ENCODE measurements around the gene TCAP.
A peak's percentile ranks its signal among the peaks of the same experiment; 100 is the strongest.

The TCAP gene

DNA sequence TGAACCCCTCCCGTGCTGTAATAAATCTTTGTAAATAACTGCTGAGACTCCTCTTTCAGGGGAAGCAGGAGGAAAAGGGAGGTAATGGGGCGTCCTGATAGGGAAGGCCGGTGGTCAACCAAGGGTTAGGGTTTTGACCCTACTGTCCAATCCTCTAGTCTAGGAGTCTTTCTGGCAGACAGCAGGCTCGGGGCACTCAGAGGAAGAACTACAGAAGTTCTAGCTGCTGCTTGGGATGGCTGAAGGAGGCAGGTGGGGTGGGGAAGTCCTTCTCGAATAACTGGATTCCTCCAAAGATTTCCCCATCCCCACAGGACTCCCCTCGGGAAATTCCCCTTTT, 28.6 kb upstream of the TCAP start:
- H3K4me3 Mint-ChIP-seq = peak overlapping the region; percentile 94
- peaks cover 5% of the 10 kb centered on the region for H3K36me3 Mint-ChIP-seq (ENCODE audit: low read depth)
- H3K27me3 Mint-ChIP-seq (ENCODE audit: low read depth) = peaks cover 5% of the 10 kb centered on the region
- no peaks in the 10 kb centered on the region for H3K9me3 Mint-ChIP-seq
- peak overlapping the region; percentile 41 for H3K27ac Mint-ChIP-seq
- H3K4me1 Mint-ChIP-seq (ENCODE audit: low read depth) = peaks cover 41% of the 10 kb centered on the region
- DNase-seq (ENCODE audit: low spot score) = no peak

DNA sequence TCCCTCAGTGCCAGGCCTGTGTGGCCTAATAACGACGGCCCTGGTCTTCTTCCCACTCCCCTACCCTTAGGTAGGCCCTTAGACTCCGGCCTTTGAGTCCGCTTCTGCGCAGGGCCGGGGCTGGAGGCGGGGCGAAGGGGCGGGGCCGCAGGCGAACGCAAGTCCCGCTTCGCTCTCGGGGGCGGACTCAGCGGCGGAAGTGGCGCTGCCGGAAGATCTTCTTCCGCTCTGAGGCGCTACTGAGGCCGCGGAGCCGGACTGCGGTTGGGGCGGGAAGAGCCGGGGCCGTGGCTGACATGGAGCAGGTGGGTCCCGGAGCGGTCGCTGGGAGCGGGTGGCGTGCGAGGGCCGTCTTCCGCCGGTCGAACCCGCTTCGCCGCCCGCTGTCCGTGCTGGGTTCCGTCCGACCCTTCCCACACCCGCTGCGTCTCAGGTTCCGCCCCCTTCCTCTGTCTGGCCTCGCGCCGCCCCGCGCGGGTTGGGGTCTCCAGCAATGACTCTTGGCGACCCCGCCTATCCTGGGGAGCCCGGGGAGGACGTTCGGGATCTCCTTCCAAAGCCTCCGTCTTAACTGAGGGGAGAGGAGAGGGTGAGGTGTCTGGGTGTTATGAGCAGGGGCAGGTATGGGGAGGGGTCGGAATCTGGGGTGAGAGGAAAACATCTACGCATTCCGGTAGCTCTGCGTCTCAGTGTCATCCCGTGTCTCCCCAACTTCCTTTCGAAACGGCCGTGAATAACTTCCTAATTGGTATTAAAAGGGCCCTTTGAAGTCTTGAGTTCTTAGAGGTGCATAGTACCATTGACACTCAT, 28.0 kb upstream of the TCAP start, which contains the start of gene STARD3:
STARD3 (plus strand) TSS at position 218 of the 810 bp plus-strand sequence. CDS start 16,388 bp downstream, outside the sequence.
- H3K27ac Mint-ChIP-seq = peak within 1 kb of the TSS; percentile 81
- peak; percentile 88 for DNase-seq (ENCODE audit: low spot score)
- no peaks in the 10 kb centered on the region for H3K27me3 Mint-ChIP-seq (ENCODE audit: low read depth)
- H3K9me3 Mint-ChIP-seq = no peaks in the 10 kb centered on the region
- peak within 1 kb of the TSS; percentile 94 for H3K4me3 Mint-ChIP-seq
- peaks cover 5% of the 10 kb centered on the region for H3K36me3 Mint-ChIP-seq (ENCODE audit: low read depth)
- peaks cover 37% of the 10 kb centered on the region for H3K4me1 Mint-ChIP-seq (ENCODE audit: low read depth)

DNA sequence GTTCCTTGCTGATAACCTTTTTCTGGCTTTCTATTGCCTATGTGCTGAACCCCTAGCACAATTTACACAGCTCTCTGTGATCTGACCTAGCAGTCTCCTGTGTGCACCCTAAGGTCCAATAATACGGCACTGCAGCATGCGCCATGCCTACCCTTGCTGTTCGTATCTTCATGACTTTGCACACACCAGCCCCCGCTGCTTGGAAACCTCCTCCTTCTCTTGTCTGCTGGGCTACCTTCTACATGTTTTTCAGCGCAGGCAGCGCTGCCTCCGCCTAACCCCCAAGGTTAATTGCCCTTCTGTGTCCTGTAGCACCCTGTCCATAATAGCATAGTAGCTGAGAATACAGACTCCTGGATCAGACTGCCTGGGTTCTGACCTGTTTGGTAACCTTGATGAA, 26.8 kb upstream of the TCAP start:
- H3K9me3 Mint-ChIP-seq = no peaks in the 10 kb centered on the region
- no peak for DNase-seq (ENCODE audit: low spot score)
- no peaks in the 10 kb centered on the region for H3K27me3 Mint-ChIP-seq (ENCODE audit: low read depth)
- H3K36me3 Mint-ChIP-seq (ENCODE audit: low read depth) = peaks cover 5% of the 10 kb centered on the region
- H3K4me1 Mint-ChIP-seq (ENCODE audit: low read depth) = peaks cover 46% of the 10 kb centered on the region
- peak overlapping the region; percentile 81 for H3K27ac Mint-ChIP-seq
- H3K4me3 Mint-ChIP-seq = peak overlapping the region; percentile 94

DNA sequence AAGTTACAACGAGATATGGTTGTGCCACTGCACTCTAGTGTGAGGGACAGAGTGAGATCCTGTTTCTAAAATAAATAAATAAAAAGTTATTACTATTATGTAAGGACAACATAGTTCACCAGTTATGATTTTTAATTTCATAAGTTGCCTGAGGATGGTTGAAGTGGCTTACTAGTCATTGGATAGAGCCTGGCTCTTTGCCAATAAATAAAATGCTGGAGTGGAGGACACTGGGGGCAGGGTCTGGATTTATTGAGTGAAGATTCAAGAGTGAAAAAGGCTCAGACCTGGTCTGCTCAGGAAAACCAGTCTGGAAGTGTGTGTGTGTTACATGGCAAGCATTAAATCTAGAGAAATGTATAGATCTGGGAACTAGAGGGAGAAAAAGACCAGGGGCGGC, 26.1 kb upstream of the TCAP start:
- H3K9me3 Mint-ChIP-seq = no peaks in the 10 kb centered on the region
- no peaks in the 10 kb centered on the region for H3K27me3 Mint-ChIP-seq (ENCODE audit: low read depth)
- H3K27ac Mint-ChIP-seq = no peak overlapping the region
- peaks cover 49% of the 10 kb centered on the region for H3K4me1 Mint-ChIP-seq (ENCODE audit: low read depth)
- peaks cover 5% of the 10 kb centered on the region for H3K36me3 Mint-ChIP-seq (ENCODE audit: low read depth)
- H3K4me3 Mint-ChIP-seq = no peak overlapping the region
- no peak for DNase-seq (ENCODE audit: low spot score)

DNA sequence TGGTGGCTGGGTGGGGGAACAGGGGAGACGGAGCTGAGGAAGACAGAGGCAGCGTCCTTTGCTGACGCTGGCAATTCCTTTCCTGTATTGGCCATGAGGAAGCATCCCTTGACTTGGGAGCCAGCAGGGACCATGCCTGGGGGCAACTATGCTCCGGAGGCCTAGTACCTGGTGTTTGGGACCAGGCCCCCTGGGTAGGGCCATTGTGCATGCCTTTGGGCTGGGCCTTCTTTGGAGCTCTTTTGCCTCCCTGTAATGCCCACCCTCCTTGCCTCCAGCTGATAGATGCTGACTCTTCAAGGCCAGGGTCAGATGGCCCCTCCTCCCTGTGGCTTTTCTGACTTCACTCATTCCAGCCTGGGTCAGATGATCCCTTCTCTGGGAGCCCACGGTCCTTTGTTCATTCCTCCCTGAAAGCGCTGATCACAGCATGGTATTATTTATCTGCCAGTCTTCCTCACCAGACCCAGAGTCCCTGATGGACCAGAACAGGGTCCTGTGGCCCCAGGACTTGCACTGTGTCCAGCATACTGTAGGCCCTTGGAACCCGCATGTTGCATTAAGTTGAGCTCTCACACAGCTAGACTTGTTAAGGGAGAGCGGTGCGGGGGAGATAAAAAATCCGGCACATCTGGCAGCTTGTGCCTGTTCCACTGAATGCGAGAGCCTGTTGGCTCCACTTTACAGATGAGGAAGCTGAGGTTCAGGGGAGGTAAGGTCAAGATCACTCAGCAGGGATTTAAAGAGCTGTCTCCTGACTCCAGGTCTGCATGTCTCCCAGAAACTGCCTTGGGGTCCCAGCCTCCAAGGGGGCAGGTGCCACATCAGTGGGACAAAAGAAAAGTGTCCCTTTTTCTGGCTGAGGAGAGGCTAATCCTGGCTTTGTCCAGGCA, 25.3 kb upstream of the TCAP start:
- DNase-seq (ENCODE audit: low spot score) = no peak
- H3K9me3 Mint-ChIP-seq = no peaks in the 10 kb centered on the region
- peak overlapping the region; percentile 16 for H3K4me3 Mint-ChIP-seq
- H3K36me3 Mint-ChIP-seq (ENCODE audit: low read depth) = peaks cover 5% of the 10 kb centered on the region
- peaks cover 46% of the 10 kb centered on the region for H3K4me1 Mint-ChIP-seq (ENCODE audit: low read depth)
- H3K27me3 Mint-ChIP-seq (ENCODE audit: low read depth) = no peaks in the 10 kb centered on the region
- H3K27ac Mint-ChIP-seq = peak overlapping the region; percentile 29

DNA sequence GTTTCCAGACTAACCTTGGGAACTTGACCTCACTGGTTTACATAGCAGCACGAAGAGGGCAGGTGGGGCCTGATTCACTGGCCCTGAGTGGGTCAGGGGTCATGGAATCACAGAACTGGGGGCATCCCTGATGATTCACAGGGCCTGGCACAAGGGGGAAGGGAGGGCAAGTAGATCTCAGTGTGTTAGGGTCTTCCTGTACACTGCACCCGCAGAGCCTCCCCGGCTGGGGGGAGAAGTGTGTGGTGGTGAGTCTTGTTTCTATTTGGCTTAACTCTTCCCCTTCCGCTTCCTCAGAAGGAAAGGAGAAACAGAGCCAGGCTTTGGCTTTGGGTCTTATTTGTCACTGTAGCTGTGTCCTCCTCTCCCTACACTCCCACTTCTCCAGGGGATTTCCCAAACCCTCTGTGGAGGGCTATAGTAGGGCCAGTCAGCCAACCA, 24.5 kb upstream of the TCAP start:
- H3K27me3 Mint-ChIP-seq (ENCODE audit: low read depth) = no peaks in the 10 kb centered on the region
- H3K9me3 Mint-ChIP-seq = no peaks in the 10 kb centered on the region
- no peak overlapping the region for H3K27ac Mint-ChIP-seq
- no peak overlapping the region for H3K4me3 Mint-ChIP-seq
- DNase-seq (ENCODE audit: low spot score) = no peak
- H3K4me1 Mint-ChIP-seq (ENCODE audit: low read depth) = peaks cover 48% of the 10 kb centered on the region
- H3K36me3 Mint-ChIP-seq (ENCODE audit: low read depth) = peaks cover 5% of the 10 kb centered on the region

DNA sequence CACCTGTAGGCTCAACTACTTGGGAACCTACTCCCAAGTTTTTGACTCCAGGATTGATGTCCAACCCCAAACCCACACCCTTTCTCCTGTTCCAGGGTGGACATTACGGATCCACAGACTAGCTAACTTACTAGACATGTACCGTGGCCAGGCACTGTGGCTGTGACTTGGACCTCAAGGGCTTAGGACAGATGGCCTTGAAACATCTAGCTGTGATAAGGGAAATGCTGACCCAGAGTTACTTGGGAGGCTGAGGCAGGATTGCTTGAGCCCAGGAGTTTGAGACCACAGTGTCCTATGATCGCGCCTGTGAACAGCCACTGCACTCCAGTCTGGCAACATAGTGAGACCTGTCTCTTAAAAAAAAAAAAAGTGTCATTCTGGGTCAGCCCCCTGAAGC, 24.1 kb upstream of the TCAP start:
- Mint-ChIP-seq H3K36me3 (ENCODE audit: low read depth) (peaks cover 5% of the 10 kb centered on the region), H3K27me3 (ENCODE audit: low read depth) (no peaks in the 10 kb centered on the region), H3K4me1 (ENCODE audit: low read depth) (peaks cover 46% of the 10 kb centered on the region), H3K9me3 (no peaks in the 10 kb centered on the region), H3K27ac (no peak overlapping the region), H3K4me3 (no peak overlapping the region)
- DNase-seq (ENCODE audit: low spot score) = no peak

DNA sequence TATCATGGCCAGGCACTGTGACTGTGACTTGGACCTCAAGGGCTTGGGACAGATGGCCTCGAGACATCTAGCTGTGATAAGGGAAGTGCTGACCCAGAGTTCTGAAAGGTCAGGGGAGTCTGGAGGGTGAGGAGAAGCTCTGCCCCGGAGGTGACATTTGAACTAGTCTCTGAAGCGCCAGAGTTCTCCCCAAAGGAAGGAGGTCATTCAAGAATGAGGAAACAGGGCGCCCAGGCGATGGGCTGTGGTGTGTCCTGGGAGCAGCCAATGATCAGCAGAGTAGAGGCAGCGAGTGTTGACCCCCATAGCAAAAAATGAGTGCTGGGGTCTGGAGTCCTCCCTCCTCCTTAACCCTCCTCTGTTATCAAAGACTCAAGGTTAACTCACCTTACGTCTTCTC, 23.3 kb upstream of the TCAP start:
- Mint-ChIP-seq H3K36me3 (ENCODE audit: low read depth) (peaks cover 5% of the 10 kb centered on the region), H3K9me3 (no peaks in the 10 kb centered on the region), H3K4me3 (no peak overlapping the region), H3K27ac (no peak overlapping the region), H3K27me3 (ENCODE audit: low read depth) (no peaks in the 10 kb centered on the region), H3K4me1 (ENCODE audit: low read depth) (peaks cover 42% of the 10 kb centered on the region)
- DNase-seq (ENCODE audit: low spot score) = no peak

DNA sequence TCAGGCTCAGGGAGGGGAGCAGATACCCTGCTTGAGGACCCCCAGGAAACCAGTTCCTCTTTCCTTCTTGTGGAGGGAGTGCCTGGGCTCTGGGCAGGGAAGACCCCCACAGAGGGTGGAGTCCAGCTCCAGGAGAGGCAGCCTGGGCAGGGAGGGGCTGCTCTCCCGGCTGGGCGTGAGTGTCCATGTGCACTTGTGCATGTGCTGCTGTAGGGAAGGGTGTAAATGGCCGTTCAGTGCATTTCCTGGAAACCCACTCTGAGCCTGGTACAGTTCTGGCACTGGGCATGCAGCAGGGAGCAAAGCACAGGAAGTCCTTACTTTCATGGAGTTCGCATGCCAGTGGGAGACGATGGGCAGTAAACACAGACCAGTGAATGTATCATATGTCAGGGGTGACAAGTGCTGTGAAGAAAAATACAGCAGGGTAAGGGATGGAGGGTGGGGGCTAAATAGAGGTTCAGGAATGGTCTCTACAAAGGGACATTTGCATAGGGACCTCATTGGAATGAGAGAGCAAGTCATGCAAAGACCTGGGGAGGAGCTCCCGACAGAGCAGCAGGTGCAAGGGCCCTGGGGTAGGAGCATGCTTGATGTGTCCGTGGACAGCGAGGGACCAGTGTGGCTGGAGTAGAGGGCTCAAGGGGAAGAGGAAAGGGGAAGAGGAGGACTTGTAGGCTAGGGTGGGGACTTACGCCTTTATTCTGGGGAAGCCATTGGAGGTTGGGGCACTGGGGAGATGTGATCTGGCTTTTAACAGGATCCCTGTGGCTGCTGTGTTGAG, 22.7 kb upstream of the TCAP start:
- Mint-ChIP-seq H3K4me3 (no peak overlapping the region), H3K27me3 (ENCODE audit: low read depth) (no peaks in the 10 kb centered on the region), H3K9me3 (no peaks in the 10 kb centered on the region), H3K36me3 (ENCODE audit: low read depth) (peaks cover 5% of the 10 kb centered on the region), H3K27ac (no peak overlapping the region), H3K4me1 (ENCODE audit: low read depth) (peaks cover 42% of the 10 kb centered on the region)
- no peak for DNase-seq (ENCODE audit: low spot score)

DNA sequence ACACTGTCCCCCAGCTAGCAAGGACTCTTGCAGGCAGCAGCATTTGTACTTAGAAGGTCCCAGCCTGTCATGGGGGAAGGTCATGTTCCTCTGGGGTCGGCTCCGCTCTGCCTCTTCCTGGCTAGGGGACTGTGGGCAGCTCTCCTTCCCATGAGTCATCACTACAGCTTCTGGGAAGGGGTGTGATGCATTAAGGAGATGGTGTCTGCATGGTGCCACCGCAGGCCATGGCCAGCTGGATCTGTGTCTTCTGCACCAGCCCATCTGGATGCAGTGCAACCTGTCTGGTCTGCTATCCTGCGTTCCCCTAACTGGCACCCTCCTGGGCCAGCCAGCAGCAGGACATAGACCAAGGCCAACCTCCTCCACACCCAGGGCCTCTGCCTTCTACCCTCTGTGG, 21.9 kb upstream of the TCAP start:
- H3K27ac Mint-ChIP-seq = no peak overlapping the region
- H3K36me3 Mint-ChIP-seq (ENCODE audit: low read depth) = no peaks in the 10 kb centered on the region
- H3K27me3 Mint-ChIP-seq (ENCODE audit: low read depth) = no peaks in the 10 kb centered on the region
- no peak overlapping the region for H3K4me3 Mint-ChIP-seq
- DNase-seq (ENCODE audit: low spot score) = no peak
- peaks cover 34% of the 10 kb centered on the region for H3K4me1 Mint-ChIP-seq (ENCODE audit: low read depth)
- H3K9me3 Mint-ChIP-seq = no peaks in the 10 kb centered on the region

DNA sequence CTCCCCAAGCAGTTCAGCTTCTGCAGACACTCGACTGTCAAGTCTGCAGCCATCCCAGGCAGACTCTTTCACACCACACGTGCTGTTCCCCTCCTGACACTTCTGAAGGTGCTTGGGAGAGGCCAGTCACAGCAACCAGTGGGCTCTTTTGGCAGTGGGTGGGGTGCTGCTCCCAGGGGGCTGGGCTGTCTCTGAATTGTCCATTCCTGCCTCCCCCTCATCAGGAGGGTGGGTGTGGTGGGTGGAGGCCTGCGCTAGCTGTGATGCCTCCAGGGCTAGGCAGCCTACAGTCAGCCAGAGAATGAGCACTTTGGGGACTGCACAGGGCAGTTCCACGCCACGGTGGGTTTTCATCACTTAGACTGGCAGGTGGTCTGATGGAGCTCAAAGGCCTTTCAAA, 17.9 kb upstream of the TCAP start:
- no peak overlapping the region for H3K27ac Mint-ChIP-seq
- peaks cover 17% of the 10 kb centered on the region for H3K4me1 Mint-ChIP-seq (ENCODE audit: low read depth)

DNA sequence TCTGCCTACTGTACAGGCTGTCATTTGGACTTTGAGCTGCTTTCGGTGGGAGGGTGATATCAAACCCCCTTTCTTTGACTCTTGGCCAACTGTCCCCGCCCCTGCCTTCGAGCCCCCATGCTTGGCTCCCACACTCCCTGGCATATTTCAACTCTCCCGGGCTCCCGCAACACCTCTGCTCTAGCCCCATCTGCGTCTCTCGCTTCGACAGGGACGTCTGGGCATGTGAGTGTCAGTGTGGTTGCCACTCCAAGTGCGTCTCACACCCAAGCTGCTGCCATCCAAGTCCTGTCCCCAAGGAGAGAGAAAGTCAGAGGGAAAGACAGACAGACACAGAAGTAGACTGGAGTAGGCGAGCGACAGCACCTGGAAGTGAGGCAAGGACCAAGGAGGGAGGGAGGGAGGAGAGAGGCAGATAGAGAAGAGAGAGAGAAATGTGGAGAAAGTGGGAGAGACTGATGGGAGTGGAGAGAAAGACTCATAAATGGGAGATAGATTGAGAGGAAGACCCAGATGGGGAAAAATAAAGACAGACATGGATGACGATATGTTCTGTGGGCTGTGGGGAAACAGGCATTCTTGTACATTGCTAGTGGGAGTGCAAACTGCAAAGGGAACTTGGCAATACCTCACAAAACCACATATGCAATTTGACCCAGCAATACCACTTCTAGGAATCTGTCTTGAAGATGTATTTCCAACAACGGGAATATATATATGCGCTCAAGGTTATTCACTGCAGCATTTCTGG, 16.4 kb upstream of the TCAP start:
- no peaks in the 10 kb centered on the region for H3K9me3 Mint-ChIP-seq
- DNase-seq (ENCODE audit: low spot score) = no peak
- H3K27ac Mint-ChIP-seq = no peak overlapping the region
- H3K36me3 Mint-ChIP-seq (ENCODE audit: low read depth) = peaks cover 3% of the 10 kb centered on the region
- H3K4me3 Mint-ChIP-seq = no peak overlapping the region
- no peaks in the 10 kb centered on the region for H3K27me3 Mint-ChIP-seq (ENCODE audit: low read depth)
- H3K4me1 Mint-ChIP-seq (ENCODE audit: low read depth) = peaks cover 9% of the 10 kb centered on the region

More for the DNA sequence above, 17.9 kb upstream of the TCAP start:
- Mint-ChIP-seq H3K4me3 (no peak overlapping the region), H3K36me3 (ENCODE audit: low read depth) (no peaks in the 10 kb centered on the region), H3K27me3 (ENCODE audit: low read depth) (no peaks in the 10 kb centered on the region), H3K9me3 (no peaks in the 10 kb centered on the region)
- DNase-seq (ENCODE audit: low spot score) = no peak

DNA sequence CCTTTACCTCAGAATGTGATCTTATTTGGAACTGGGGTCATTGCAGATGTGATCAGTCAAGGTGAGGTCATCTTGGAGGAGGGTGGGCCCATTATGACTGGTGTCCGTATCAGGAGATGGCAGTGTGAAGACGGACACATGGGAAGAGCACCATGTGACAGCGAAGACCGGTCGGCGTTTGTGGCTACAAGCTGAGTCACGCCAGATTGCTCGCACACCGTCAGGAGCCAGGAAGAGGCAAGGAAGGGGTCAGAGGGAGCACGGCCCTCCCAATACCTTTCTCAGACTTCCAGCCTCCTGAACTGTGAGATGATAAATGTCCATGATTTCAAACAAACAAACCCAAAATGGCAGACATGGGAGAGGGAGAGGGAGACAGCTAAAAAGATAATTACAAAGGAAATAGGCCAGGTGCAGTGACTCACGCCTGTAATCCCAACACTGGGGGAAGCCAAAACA, 15.0 kb upstream of the TCAP start:
- DNase-seq (ENCODE audit: low spot score) = no peak
- H3K27me3 Mint-ChIP-seq (ENCODE audit: low read depth) = no peaks in the 10 kb centered on the region
- peaks cover 9% of the 10 kb centered on the region for H3K4me1 Mint-ChIP-seq (ENCODE audit: low read depth)
- H3K27ac Mint-ChIP-seq = peak overlapping the region; percentile 11
- no peaks in the 10 kb centered on the region for H3K9me3 Mint-ChIP-seq
- H3K4me3 Mint-ChIP-seq = no peak overlapping the region
- peaks cover 5% of the 10 kb centered on the region for H3K36me3 Mint-ChIP-seq (ENCODE audit: low read depth)

Measured in T-helper 2 cell treated with Interferon-gamma antibody and Interleukin-4, amounts not matched to agents 5 μg/mL and 100 μg/mL, for 36 hours (primary cell).